ENCODE data around the gene NOS1AP.
"Not testable (repeated sequence)": the region's sequence is repeated elsewhere in the genome, so short reads cannot be mapped to it uniquely, and the experiment has no call there.

The NOS1AP gene

GRCh38 chr1:162416215-162416614 lies 346.7 kb downstream of the NOS1AP start:
- DNase-seq (ENCODE audit: low spot score): no peak

- no peak for DNase-seq (ENCODE audit: low spot score)
Measured at GRCh38 chr1:162416909-162417308, 347.4 kb downstream of the NOS1AP start.

GRCh38 chr1:162417650-162418049 lies 348.2 kb downstream of the NOS1AP start:
- DNase-seq (ENCODE audit: low spot score): no peak

- not testable (repeated sequence) for DNase-seq (ENCODE audit: low spot score)
Measured at GRCh38 chr1:162418584-162418983, 349.1 kb downstream of the NOS1AP start.

- DNase-seq (ENCODE audit: low spot score): not testable (repeated sequence)
Measured at GRCh38 chr1:162419450-162419931, 350.0 kb downstream of the NOS1AP start.
